K562 (cell line): Measurements from ENCODE around the gene RPL39. TPM values are rescaled to one million over a fixed set of nuclear protein-coding genes. Genes with fewer than 3 reads are reported as not detected.

Experiments
- CTCF ChIP-seq, 3 experiments: IDR thresholded peaks in 2 of 3; conservative IDR thresholded peaks in 1 of 3; 2 replicates each; pipeline ENCODE4 v1.5.1; 2011 to 2012; ENCODE audit warnings: low read length in 3 of 3, mild to moderate bottlenecking in 3 of 3, control low read depth in 2 of 3, improper control_type of control experiment in 1 of 3, inconsistent platforms in 1 of 3, low read depth in 1 of 3, mixed read lengths in 1 of 3, moderate library complexity in 1 of 3; ENCODE audit not compliant: insufficient read depth in 2 of 3
- FIP1L1 ChIP-seq: fragments of 200-400 bp; formaldehyde crosslinking; IDR thresholded peaks from 2 replicates; pipeline ENCODE4 v1.6.1; 2018; ENCODE audit warnings: mild to moderate bottlenecking, low read depth, low read length; ENCODE audit not compliant: poor library complexity, severe bottlenecking
- KAT7 ChIP-seq: sonication (generic); formaldehyde crosslinking; IDR thresholded peaks from 2 replicates; pipeline ENCODE4 v1.8.0; 2022; ENCODE audit warnings: missing genetic modification reagents, mild to moderate bottlenecking, borderline replicate concordance
- NFYB ChIP-seq: IDR thresholded peaks from 2 replicates; pipeline ENCODE4 v1.6.1; 2011; ENCODE audit warnings: mild to moderate bottlenecking, moderate library complexity; ENCODE audit not compliant: insufficient read length; ENCODE audit errors: extremely low read depth
- NRF1 ChIP-seq, 2 experiments: fragments of 450-650 bp; IDR thresholded peaks in 1 of 2; conservative IDR thresholded peaks in 1 of 2; 2 replicates each; pipeline ENCODE4 v1.6.1; 2014; ENCODE audit warnings: mild to moderate bottlenecking in 2 of 2
- RAD51 ChIP-seq: fragments of 450-650 bp; IDR thresholded peaks from 2 replicates; pipeline ENCODE4 v1.7.1; 2016; ENCODE audit warnings: low read depth, mild to moderate bottlenecking, borderline replicate concordance
- RB1 ChIP-seq: fragments of 450-650 bp; IDR thresholded peaks from 2 replicates; pipeline ENCODE4 v1.6.1; 2017; ENCODE audit warnings: low read depth, mild to moderate bottlenecking
- SLC30A9 ChIP-seq: fragments of 250-450 bp; sonication (Bioruptor Pico); IDR thresholded peaks from 2 replicates; pipeline ENCODE4 v1.8.0; 2022; ENCODE audit warnings: mild to moderate bottlenecking, moderate library complexity
- STAT5B ChIP-seq: fragments of 250-450 bp; sonication (Bioruptor Pico); IDR thresholded peaks from 2 replicates; pipeline ENCODE4 v1.8.0; 2021; ENCODE audit warnings: mild to moderate bottlenecking, inconsistent platforms
- TEAD4 ChIP-seq, 2 experiments: sonication (generic) in 1 of 2; formaldehyde crosslinking in 1 of 2; IDR thresholded peaks; 2 replicates each; pipeline versions ENCODE4 v1.6.1 to v1.8.0; 2012 to 2022; ENCODE audit warnings: borderline replicate concordance in 1 of 2, inconsistent platforms in 1 of 2, low read length in 1 of 2, mild to moderate bottlenecking in 1 of 2, missing genetic modification reagents in 1 of 2
- THRB ChIP-seq: fragments of 450-650 bp; formaldehyde crosslinking; conservative IDR thresholded peaks from 2 replicates; pipeline ENCODE4 v1.4.0; 2022; ENCODE audit warnings: mild to moderate bottlenecking, missing genetic modification characterization
- USF1 ChIP-seq: sonication (generic); formaldehyde crosslinking; IDR thresholded peaks from 2 replicates; pipeline ENCODE4 v1.9.0; 2022; ENCODE audit warnings: mild to moderate bottlenecking, missing genetic modification reagents
- USF2 ChIP-seq: sonication (generic); formaldehyde crosslinking; IDR thresholded peaks from 2 replicates; pipeline ENCODE4 v1.5.0; 2020; ENCODE audit warnings: missing genetic modification reagents
- WHSC1 ChIP-seq: IDR thresholded peaks from one replicate; pipeline ENCODE4 v1.6.1; 2012; ENCODE audit warnings: low read length, control low read depth, inconsistent platforms
- ZBTB26 ChIP-seq: fragments of 450-650 bp; formaldehyde crosslinking; IDR thresholded peaks from 2 replicates; pipeline ENCODE4 v1.4.0; 2022; ENCODE audit warnings: missing genetic modification characterization
- ZNF140 ChIP-seq: fragments of 250-450 bp; sonication (Bioruptor Pico); IDR thresholded peaks from 2 replicates; pipeline ENCODE4 v1.8.0; 2021; ENCODE audit warnings: moderate library complexity, mild to moderate bottlenecking, inconsistent platforms
- ZNF263 ChIP-seq: sonication (generic); formaldehyde crosslinking; IDR thresholded peaks from 2 replicates; pipeline ENCODE4 v1.8.0; 2022; ENCODE audit warnings: mild to moderate bottlenecking, missing genetic modification reagents, borderline replicate concordance
- ZNF740 ChIP-seq, 3 experiments: fragments of 200-800 bp in 1 of 3; sonication (Bioruptor generic) in 1 of 3; sonication (generic) in 1 of 3; formaldehyde crosslinking in 1 of 3; IDR thresholded peaks; 2 replicates each; pipeline versions ENCODE4 v1.6.1 to v1.8.0; 2016 to 2022; ENCODE audit warnings: mild to moderate bottlenecking in 2 of 3, missing compliant biosample characterization in 2 of 3, missing genetic modification characterization in 2 of 3, missing genetic modification reagents in 1 of 3
- polyA plus RNA-seq, 8 experiments: library from polyadenylated mRNA; depleted of rRNA in 4 of 8; stranded (reverse) in 5 of 8; unstranded in 3 of 8; fragments of >200 nt; fragmentation: Nextera tagmentation in 2 of 8; fragmentation: Illumina TruSeq in 1 of 8; extraction: Ambion mirVana in 2 of 8; extraction: Trizol in 1 of 8; gene quantifications; 2 replicates each; pipeline versions ENCODE4 v1.2.1 to v1.2.3, GENCODE V29; 2011 to 2014; ENCODE audit warnings: inconsistent platforms in 1 of 8, missing spikeins in 1 of 8
- total RNA-seq, 7 experiments: library from RNA; depleted of rRNA in 6 of 7; stranded (reverse); fragments of >200 nt in 6 of 7; fragmentation: Illumina TruSeq in 2 of 7; extraction: Trizol in 2 of 7; gene quantifications; 2 replicates each; pipeline versions ENCODE4 v1.2.1 to v1.2.3, GENCODE V29; 2011 to 2021; ENCODE audit warnings: low replicate concordance in 1 of 7

RPL39 gene
- total and polyA plus RNA-seq, 9 of the 15 experiments (the other 6 are each of a cell fraction or from before 2014, with no cell fraction given), result 1,382 to 5,043 (median 3,226) TPM

GRCh38 chrX:119758731-119759247 is 32.6 kb downstream of the RPL39 start (continued):
- TF ChIP-seq USF1 (CRISPR knock-in tag) (no peak), WHSC1 (no peak), FIP1L1 (no peak), ZNF140 (CRISPR knock-in tag) (no peak), STAT5B (CRISPR knock-in tag) (no peak), KAT7 (CRISPR knock-in tag) (0 out of 2 replicates have a peak, but pooled peaks have one; percentile 44), THRB (CRISPR knock-in tag) (no peak), TEAD4 (IDR thresholded peaks at IDR 0.05; ENCODE audit: low read length) (no peak), TEAD4 (CRISPR knock-in tag; IDR thresholded peaks at IDR 0.05; ENCODE audit: borderline replicate concordance) (no peak), RB1 (peak; percentile 59; the same call in 1 of the 2 replicates), ZNF740 (CRISPR knock-in tag; IDR thresholded peaks at IDR 0.05) (no peak), ZNF740 (tag; IDR thresholded peaks at IDR 0.05) (no peak), RAD51 (no peak), SLC30A9 (no peak), ZBTB26 (no peak), ZNF263 (CRISPR knock-in tag) (0 out of 2 replicates have a peak, but pooled peaks have one; percentile 11), USF2 (CRISPR knock-in tag) (no peak), NRF1 (conservative IDR thresholded peaks at IDR 0.05 in 1 of 2, IDR thresholded peaks at IDR 0.05 in 1 of 2) (no peak), CTCF (IDR thresholded peaks at IDR 0.05 in 2 of 3, conservative IDR thresholded peaks at IDR 0.05 in 1 of 3; ENCODE audit: insufficient read depth in 2 of 3, low read depth in 1 of 3, low read length in 3 of 3) (peak in 2 of 3 experiments; percentile 15 to 23; a peak in 2 of 6 replicates), NFYB (no peak)
